Activated naive CD8-positive, alpha-beta T cell (primary cell): ENCODE results near the gene STRIP2.
"Not testable (repeated sequence)": the region's sequence is repeated elsewhere in the genome, so short reads cannot be mapped to it uniquely, and the experiment has no call there.

Experiments
- H3K27ac Mint-ChIP-seq: one replicate; pipeline ENCODE4 v1.8.0; 2021; ENCODE audit warnings: mixed read lengths
- H3K27me3 Mint-ChIP-seq: one replicate; pipeline ENCODE4 v1.8.0; 2021; ENCODE audit warnings: mixed read lengths
- H3K36me3 Mint-ChIP-seq: one replicate; pipeline ENCODE4 v1.8.0; 2021; ENCODE audit warnings: mixed read lengths
- H3K4me1 Mint-ChIP-seq: one replicate; pipeline ENCODE4 v1.8.0; 2021; ENCODE audit warnings: low read depth, mixed read lengths
- H3K4me3 Mint-ChIP-seq: one replicate; pipeline ENCODE4 v1.8.0; 2021; ENCODE audit warnings: mild to moderate bottlenecking, mixed read lengths
- H3K9me3 Mint-ChIP-seq: one replicate; pipeline ENCODE4 v1.8.0; 2021; ENCODE audit warnings: low read depth, mixed read lengths

Gene STRIP2

GRCh38 chr7:129480674-129481363 is 46.6 kb downstream of the STRIP2 start:
- no peak overlapping the region for H3K4me3 Mint-ChIP-seq
- H3K27ac Mint-ChIP-seq: no peak overlapping the region
- no peaks in the 10 kb centered on the region for H3K36me3 Mint-ChIP-seq
- no peaks in the 10 kb centered on the region for H3K9me3 Mint-ChIP-seq
- H3K27me3 Mint-ChIP-seq: no peaks in the 10 kb centered on the region
- no peaks in the 10 kb centered on the region for H3K4me1 Mint-ChIP-seq

- H3K36me3 Mint-ChIP-seq, H3K9me3 Mint-ChIP-seq, H3K4me3 Mint-ChIP-seq, H3K27ac Mint-ChIP-seq, H3K27me3 Mint-ChIP-seq, H3K4me1 Mint-ChIP-seq: not testable (repeated sequence)
These were observed 47.1 kb downstream of the STRIP2 start for GRCh38 chr7:129481376-129481775.

- Mint-ChIP-seq H3K27ac (no peak overlapping the region), H3K36me3 (no peaks in the 10 kb centered on the region)
These were observed 48.5 kb downstream of the STRIP2 start for GRCh38 chr7:129482781-129483180.

GRCh38 chr7:129489491-129489890 is 55.3 kb downstream of the STRIP2 start:
- Mint-ChIP-seq H3K27ac (no peak overlapping the region), H3K27me3 (no peaks in the 10 kb centered on the region), H3K4me3 (no peak overlapping the region), H3K36me3 (peaks cover 2% of the 10 kb centered on the region), H3K4me1 (peaks cover 5% of the 10 kb centered on the region), H3K9me3 (no peaks in the 10 kb centered on the region)

More at GRCh38 chr7:129482781-129483180, 48.5 kb downstream of the STRIP2 start:
- no peak overlapping the region for H3K4me3 Mint-ChIP-seq
- H3K4me1 Mint-ChIP-seq: no peaks in the 10 kb centered on the region
- H3K27me3 Mint-ChIP-seq: no peaks in the 10 kb centered on the region
- H3K9me3 Mint-ChIP-seq: no peaks in the 10 kb centered on the region

- H3K4me1 Mint-ChIP-seq: peaks cover 10% of the 10 kb centered on the region
- H3K27ac Mint-ChIP-seq: no peak overlapping the region
- H3K4me3 Mint-ChIP-seq: no peak overlapping the region
- no peaks in the 10 kb centered on the region for H3K27me3 Mint-ChIP-seq
- no peaks in the 10 kb centered on the region for H3K9me3 Mint-ChIP-seq
- peaks cover 2% of the 10 kb centered on the region for H3K36me3 Mint-ChIP-seq
These were observed 58.2 kb downstream of the STRIP2 start for GRCh38 chr7:129492391-129492790.

GRCh38 chr7:129493555-129493954 is 59.3 kb downstream of the STRIP2 start:
- Mint-ChIP-seq H3K36me3 (peaks cover 2% of the 10 kb centered on the region), H3K27ac (no peak overlapping the region), H3K4me3 (no peak overlapping the region)

GRCh38 chr7:129494041-129494440 is 59.8 kb downstream of the STRIP2 start:
- Mint-ChIP-seq H3K4me3 (no peak overlapping the region), H3K36me3 (no peaks in the 10 kb centered on the region), H3K4me1 (peaks cover 10% of the 10 kb centered on the region), H3K9me3 (no peaks in the 10 kb centered on the region), H3K27me3 (no peaks in the 10 kb centered on the region), H3K27ac (no peak overlapping the region)

More at GRCh38 chr7:129493555-129493954, 59.3 kb downstream of the STRIP2 start:
- no peaks in the 10 kb centered on the region for H3K9me3 Mint-ChIP-seq
- H3K4me1 Mint-ChIP-seq: peaks cover 10% of the 10 kb centered on the region
- no peaks in the 10 kb centered on the region for H3K27me3 Mint-ChIP-seq

GRCh38 chr7:129495987-129496386 is 61.8 kb downstream of the STRIP2 start:
- H3K4me3 Mint-ChIP-seq: no peak overlapping the region
- no peak overlapping the region for H3K27ac Mint-ChIP-seq
- peaks cover 12% of the 10 kb centered on the region for H3K4me1 Mint-ChIP-seq
- no peaks in the 10 kb centered on the region for H3K9me3 Mint-ChIP-seq
- H3K36me3 Mint-ChIP-seq: no peaks in the 10 kb centered on the region
- H3K27me3 Mint-ChIP-seq: no peaks in the 10 kb centered on the region

- H3K27me3 Mint-ChIP-seq: no peaks in the 10 kb centered on the region
- H3K9me3 Mint-ChIP-seq: no peaks in the 10 kb centered on the region
- H3K27ac Mint-ChIP-seq: no peak overlapping the region
- H3K4me1 Mint-ChIP-seq: peaks cover 19% of the 10 kb centered on the region
- no peaks in the 10 kb centered on the region for H3K36me3 Mint-ChIP-seq
- H3K4me3 Mint-ChIP-seq: no peak overlapping the region
These were observed 62.4 kb downstream of the STRIP2 start for GRCh38 chr7:129496653-129497052.

GRCh38 chr7:129497156-129497555 is 62.9 kb downstream of the STRIP2 start:
- no peak overlapping the region for H3K27ac Mint-ChIP-seq
- peaks cover 21% of the 10 kb centered on the region for H3K4me1 Mint-ChIP-seq

GRCh38 chr7:129498021-129498420 is 63.8 kb downstream of the STRIP2 start:
- Mint-ChIP-seq H3K27me3 (no peaks in the 10 kb centered on the region), H3K4me3 (no peak overlapping the region), H3K9me3 (no peaks in the 10 kb centered on the region), H3K4me1 (peaks cover 19% of the 10 kb centered on the region), H3K27ac (no peak overlapping the region), H3K36me3 (no peaks in the 10 kb centered on the region)

More at GRCh38 chr7:129497156-129497555, 62.9 kb downstream of the STRIP2 start:
- Mint-ChIP-seq H3K27me3 (no peaks in the 10 kb centered on the region), H3K36me3 (no peaks in the 10 kb centered on the region), H3K9me3 (no peaks in the 10 kb centered on the region), H3K4me3 (no peak overlapping the region)

GRCh38 chr7:129499999-129500398 is 65.8 kb downstream of the STRIP2 start:
- Mint-ChIP-seq H3K27me3 (no peaks in the 10 kb centered on the region), H3K9me3 (no peaks in the 10 kb centered on the region), H3K36me3 (no peaks in the 10 kb centered on the region), H3K4me3 (no peak overlapping the region), H3K4me1 (peaks cover 21% of the 10 kb centered on the region), H3K27ac (no peak overlapping the region)

- Mint-ChIP-seq H3K9me3 (no peaks in the 10 kb centered on the region), H3K4me1 (peaks cover 17% of the 10 kb centered on the region), H3K27me3 (no peaks in the 10 kb centered on the region), H3K36me3 (no peaks in the 10 kb centered on the region), H3K4me3 (peak within 1 kb of the TSS; percentile 92), H3K27ac (peak within 1 kb of the TSS; percentile 88)
These were observed 67.8 kb downstream of the STRIP2 start, which contains the start of gene SMKR1 for GRCh38 chr7:129501760-129502707. Gene SMKR1, plus strand, starts transcription at chr7:129502531. Its CDS starts 294 bp downstream, at chr7:129502825.

GRCh38 chr7:129502708-129503685 is 68.8 kb downstream of the STRIP2 start:
- no peaks in the 10 kb centered on the region for H3K27me3 Mint-ChIP-seq
- peaks cover 2% of the 10 kb centered on the region for H3K36me3 Mint-ChIP-seq
- peaks cover 22% of the 10 kb centered on the region for H3K4me1 Mint-ChIP-seq
- peak overlapping the region; percentile 88 for H3K27ac Mint-ChIP-seq
- no peaks in the 10 kb centered on the region for H3K9me3 Mint-ChIP-seq
- H3K4me3 Mint-ChIP-seq: peak overlapping the region; percentile 92
